ENCODE data around the gene KCNMB2. TPM values are rescaled to one million over a fixed set of nuclear protein-coding genes. Genes with fewer than 3 reads are reported as not detected.
"Not testable (repeated sequence)": the region's sequence is repeated elsewhere in the genome, so short reads cannot be mapped to it uniquely, and the experiment has no call there.

The KCNMB2 gene
- total RNA-seq, 6 experiments from 2014 or later: not detected

DNA sequence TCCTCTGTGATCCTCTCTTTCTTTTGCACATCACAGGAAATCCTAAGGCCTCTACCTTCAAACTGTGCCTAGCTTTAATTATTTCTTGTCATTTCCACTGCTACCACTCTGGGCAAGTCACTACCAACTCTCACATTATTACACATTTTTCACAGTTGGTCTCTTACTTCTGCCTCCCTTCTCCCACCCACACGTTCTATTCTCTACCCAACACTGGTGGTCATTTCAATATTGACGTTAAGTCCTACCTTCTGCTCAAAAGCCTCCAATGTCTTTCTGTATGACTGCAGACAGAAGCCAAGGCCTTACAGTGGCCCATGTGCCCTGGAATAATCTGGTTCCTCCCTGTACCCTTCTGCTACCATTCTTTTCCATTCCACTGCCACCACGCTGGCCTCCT, 3.9 kb downstream of the KCNMB2 start:
- no peak overlapping the region for H3K4me3 ChIP-seq
- DNase-seq: no peak
- no peaks in the 10 kb centered on the region for H3K4me1 ChIP-seq
- 65% methylated on average over 3 of the region's 3 CpGs for WGBS (ENCODE audit: insufficient coverage, low coverage, low lambda C conversion rate, missing lambda C conversion rate)
- H3K27me3 ChIP-seq: no peaks in the 10 kb centered on the region
- intact Hi-C loops (cut with DNase I): no loop called here
- TF ChIP-seq POLR2A (IDR thresholded peaks at IDR 0.05) (no peak), CTCF (IDR thresholded peaks at IDR 0.05) (no peak)
- no peaks in the 10 kb centered on the region for H3K36me3 ChIP-seq
- H3K9me3 ChIP-seq: no peaks in the 10 kb centered on the region
- H3K27ac ChIP-seq: no peak overlapping the region
- ATAC-seq: no peak

DNA sequence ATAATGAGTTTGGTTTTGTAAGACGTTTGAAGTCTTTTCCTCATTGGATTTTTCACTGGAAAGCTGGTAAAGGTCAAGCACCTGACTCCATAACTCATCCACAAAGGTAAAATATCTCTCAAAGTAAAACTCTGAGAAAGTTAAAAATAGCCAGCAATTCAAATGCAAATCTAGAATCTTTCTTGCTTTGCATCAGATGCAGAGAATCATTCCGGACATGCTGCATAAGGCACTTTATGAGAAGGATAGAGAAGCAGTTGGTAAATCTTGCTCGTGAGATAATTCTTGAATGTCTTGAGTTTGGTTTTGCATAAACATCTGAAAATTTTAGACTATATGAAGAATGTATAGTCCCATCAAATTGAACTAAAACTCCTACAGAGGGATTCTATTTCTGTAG, 9.1 kb downstream of the KCNMB2 start:
- no peaks in the 10 kb centered on the region for H3K36me3 ChIP-seq
- H3K9me3 ChIP-seq: no peaks in the 10 kb centered on the region
- H3K4me1 ChIP-seq: no peaks in the 10 kb centered on the region
- DNase-seq (no peak), ATAC-seq (no peak)
- 52% methylated on average over 3 of the region's 3 CpGs for WGBS (ENCODE audit: insufficient coverage, low coverage, low lambda C conversion rate, missing lambda C conversion rate)
- no peaks in the 10 kb centered on the region for H3K27me3 ChIP-seq
- TF ChIP-seq CTCF (IDR thresholded peaks at IDR 0.05): no peak
- no peak for TF ChIP-seq POLR2A (IDR thresholded peaks at IDR 0.05)
- H3K27ac ChIP-seq: no peak overlapping the region
- intact Hi-C loops (cut with DNase I): no loop called here
- no peak overlapping the region for H3K4me3 ChIP-seq

- intact Hi-C loops (cut with DNase I): no loop called here
- H3K4me1 ChIP-seq: no peaks in the 10 kb centered on the region
- no peaks in the 10 kb centered on the region for H3K36me3 ChIP-seq
- TF ChIP-seq POLR2A (IDR thresholded peaks at IDR 0.05) (no peak), CTCF (IDR thresholded peaks at IDR 0.05) (no peak)
- H3K4me3 ChIP-seq: no peak overlapping the region
- H3K27me3 ChIP-seq: no peaks in the 10 kb centered on the region
- ATAC-seq (no peak), DNase-seq (no peak)
- WGBS (ENCODE audit: insufficient coverage, low coverage, low lambda C conversion rate, missing lambda C conversion rate): 9% methylated on average over 1 of the region's 1 CpG
- H3K27ac ChIP-seq: no peak overlapping the region
- H3K9me3 ChIP-seq: no peaks in the 10 kb centered on the region
Measured at GRCh38 chr3:178546079-178546478, 9.8 kb downstream of the KCNMB2 start.

DNA sequence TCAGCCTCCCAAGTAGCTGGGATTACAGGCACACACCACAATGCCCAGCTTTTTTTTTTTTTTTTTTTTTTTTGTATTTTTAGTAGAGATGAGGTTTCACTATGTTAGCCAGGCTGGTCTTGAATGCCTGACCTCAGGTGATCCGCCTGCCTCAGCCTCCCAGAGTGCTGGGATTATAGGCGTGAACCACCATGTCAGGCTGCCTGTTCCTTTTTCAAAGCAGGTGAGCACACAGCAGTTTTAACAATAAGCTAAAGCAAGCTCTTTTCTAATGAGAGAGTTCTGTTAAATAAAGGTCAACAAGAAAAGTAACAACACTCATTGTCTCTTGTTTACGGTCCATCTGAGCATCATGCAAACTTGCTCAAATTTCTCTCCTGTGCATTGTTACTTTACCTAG, 13.2 kb downstream of the KCNMB2 start:
- intact Hi-C loops (cut with DNase I); H3K27me3 ChIP-seq; H3K27ac ChIP-seq; H3K9me3 ChIP-seq; H3K4me3 ChIP-seq; DNase-seq; ATAC-seq; H3K4me1 ChIP-seq; H3K36me3 ChIP-seq: not testable (repeated sequence)
- 60% methylated on average over 3 of the region's 3 CpGs for WGBS (ENCODE audit: insufficient coverage, low coverage, low lambda C conversion rate, missing lambda C conversion rate)

DNA sequence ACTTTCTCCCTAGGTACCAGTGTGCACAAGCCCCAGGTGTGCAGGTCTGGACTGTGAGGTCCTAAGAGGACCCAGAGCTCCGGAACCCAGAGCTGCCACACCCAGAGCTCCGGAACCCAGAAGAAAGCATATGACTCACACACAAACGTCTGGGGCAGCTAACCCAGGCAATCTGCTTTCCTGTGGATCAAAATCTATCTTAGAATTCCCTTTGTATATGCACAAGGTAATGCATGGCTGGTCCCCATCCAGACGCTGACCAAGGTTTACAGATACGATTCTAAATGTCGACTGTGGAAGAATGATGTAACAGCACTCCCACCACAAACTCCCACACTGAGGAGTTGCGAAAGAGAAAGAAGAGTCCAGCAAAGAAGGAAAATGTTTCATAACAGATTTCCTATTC, 15.7 kb downstream of the KCNMB2 start:
- DNase-seq: no peak
- Histone ChIP-seq H3K27me3 (no peaks in the 10 kb centered on the region), H3K9me3 (no peaks in the 10 kb centered on the region), H3K4me1 (no peaks in the 10 kb centered on the region), H3K27ac (no peak overlapping the region), H3K4me3 (no peak overlapping the region), H3K36me3 (no peaks in the 10 kb centered on the region)
- TF ChIP-seq POLR2A (IDR thresholded peaks at IDR 0.05) (no peak), CTCF (IDR thresholded peaks at IDR 0.05) (no peak)
- WGBS (ENCODE audit: insufficient coverage, low coverage, low lambda C conversion rate, missing lambda C conversion rate): 13% methylated on average over 5 of the region's 7 CpGs
- intact Hi-C loops (cut with DNase I): no loop called here
- ATAC-seq: no peak

Measured in right lobe of liver (tissue), 6 donors.